ENCODE data around the gene PSAP. TPM values are rescaled to one million over a fixed set of nuclear protein-coding genes. Genes with fewer than 3 reads are reported as not detected.

PSAP gene
- total and polyA plus RNA-seq, 4 donors = 496 to 1,828 (median 1,097) TPM

GRCh38 chr10:71802235-71802634 is 48.8 kb downstream of the PSAP start:
- DNase-seq (no peak), ATAC-seq (ENCODE audit: insufficient read depth, low FRiP score) (no peak)
- Histone ChIP-seq H3K27me3 (ENCODE audit: control insufficient read depth in 3 of 3, insufficient read depth in 3 of 3, low read length in 2 of 3) (peaks cover 0 to 13% (median 2%) of the 10 kb centered on the region in 3 donors), H3K9me3 (ENCODE audit: control insufficient read depth in 4 of 4, insufficient read depth in 3 of 4, low read length in 3 of 4) (peaks cover 0 to under 1% (median 0%) of the 10 kb centered on the region in 4 donors), H3K4me1 (ENCODE audit: control insufficient read depth in 5 of 5, insufficient read depth in 5 of 5, low read length in 5 of 5) (peaks cover 0 to 2% (median 0%) of the 10 kb centered on the region in 5 donors), H3K4me3 (no peak overlapping the region), H3K36me3 (ENCODE audit: control insufficient read depth in 4 of 4, insufficient read depth in 4 of 4, low read length in 4 of 4) (peaks cover 0 to 1% (median 0%) of the 10 kb centered on the region in 4 donors), H3K9ac (ENCODE audit: insufficient read depth in 1 of 2, low read length in 2 of 2) (no peak overlapping the region), H3K27ac (ENCODE audit: low read depth in 1 of 2, low read length in 1 of 2) (no peak overlapping the region)
- no peak for TF ChIP-seq CTCF (IDR thresholded peaks at IDR 0.05; ENCODE audit: control extremely low read depth, extremely low read depth)
- 86 to 95% methylated on average over 6 of the region's 6 CpGs for WGBS, 2 donors

- H3K4me3 ChIP-seq = no peak overlapping the region
- H3K27me3 ChIP-seq (ENCODE audit: control insufficient read depth in 3 of 3, insufficient read depth in 3 of 3, low read length in 2 of 3) = peaks cover 0 to 13% (median 2%) of the 10 kb centered on the region in 3 donors
- DNase-seq (no peak), ATAC-seq (ENCODE audit: insufficient read depth, low FRiP score) (no peak)
- peaks cover 0 to 1% (median 0%) of the 10 kb centered on the region in 4 donors for H3K36me3 ChIP-seq (ENCODE audit: control insufficient read depth in 4 of 4, insufficient read depth in 4 of 4, low read length in 4 of 4)
- WGBS, 2 donors = 84 to 85% methylated on average over 9 of the region's 9 CpGs
- no peak overlapping the region for H3K9ac ChIP-seq (ENCODE audit: insufficient read depth in 1 of 2, low read length in 2 of 2)
- H3K4me1 ChIP-seq (ENCODE audit: control insufficient read depth in 5 of 5, insufficient read depth in 5 of 5, low read length in 5 of 5) = peaks cover 0 to 2% (median 0%) of the 10 kb centered on the region in 5 donors
- peaks cover 0 to 3% (median 0%) of the 10 kb centered on the region in 4 donors for H3K9me3 ChIP-seq (ENCODE audit: control insufficient read depth in 4 of 4, insufficient read depth in 3 of 4, low read length in 3 of 4)
- TF ChIP-seq CTCF (IDR thresholded peaks at IDR 0.05; ENCODE audit: control extremely low read depth, extremely low read depth) = no peak
- H3K27ac ChIP-seq (ENCODE audit: low read depth in 1 of 2, low read length in 1 of 2) = no peak overlapping the region
Observed at GRCh38 chr10:71801361-71801760, 49.7 kb downstream of the PSAP start.

- Histone ChIP-seq H3K9me3 (ENCODE audit: control insufficient read depth in 4 of 4, insufficient read depth in 3 of 4, low read length in 3 of 4) (peaks cover 0 to 3% (median 0%) of the 10 kb centered on the region in 4 donors), H3K27me3 (ENCODE audit: control insufficient read depth in 3 of 3, insufficient read depth in 3 of 3, low read length in 2 of 3) (peaks cover 0 to 5% (median 0%) of the 10 kb centered on the region in 3 donors), H3K9ac (ENCODE audit: insufficient read depth in 1 of 2, low read length in 2 of 2) (no peak overlapping the region), H3K36me3 (ENCODE audit: control insufficient read depth in 4 of 4, insufficient read depth in 4 of 4, low read length in 4 of 4) (peaks cover 0 to 1% (median 0%) of the 10 kb centered on the region in 4 donors), H3K4me1 (ENCODE audit: control insufficient read depth in 5 of 5, insufficient read depth in 5 of 5, low read length in 5 of 5) (no peaks in the 10 kb centered on the region), H3K4me3 (no peak overlapping the region), H3K27ac (ENCODE audit: low read depth in 1 of 2, low read length in 1 of 2) (no peak overlapping the region)
- no peak for TF ChIP-seq CTCF (IDR thresholded peaks at IDR 0.05; ENCODE audit: control extremely low read depth, extremely low read depth)
- 75 to 79% methylated on average over 3 of the region's 3 CpGs for WGBS, 2 donors
- no peak for ATAC-seq (ENCODE audit: insufficient read depth, low FRiP score)
- DNase-seq = no peak
Observed at GRCh38 chr10:71799608-71800453, 51.2 kb downstream of the PSAP start.
